PC-3 (cell line): ENCODE measurements around the gene MFN2.

Experiments
- EZH2 ChIP-seq: fragments of 300-600 bp; sonication (generic); IDR thresholded peaks from one replicate; pipeline ENCODE4 v1.6.1; 2017; ENCODE audit warnings: antibody characterized with exemption, mild to moderate bottlenecking, low read length; ENCODE audit not compliant: unreplicated experiment
- EZH2phosphoT487 ChIP-seq: fragments of 300-600 bp; sonication (generic); IDR thresholded peaks from 2 replicates; pipeline ENCODE4 v1.6.1; 2018; ENCODE audit warnings: mild to moderate bottlenecking, antibody characterized with exemption, low read length, borderline replicate concordance
- TF ChIP-seq, protein P1 (sequence below): fragments of 300-600 bp; sonication (generic); conservative IDR thresholded peaks from 2 replicates; pipeline ENCODE4 v1.5.1; 2017; ENCODE audit warnings: antibody characterized with exemption, low read depth, mild to moderate bottlenecking, low read length

DNA sequence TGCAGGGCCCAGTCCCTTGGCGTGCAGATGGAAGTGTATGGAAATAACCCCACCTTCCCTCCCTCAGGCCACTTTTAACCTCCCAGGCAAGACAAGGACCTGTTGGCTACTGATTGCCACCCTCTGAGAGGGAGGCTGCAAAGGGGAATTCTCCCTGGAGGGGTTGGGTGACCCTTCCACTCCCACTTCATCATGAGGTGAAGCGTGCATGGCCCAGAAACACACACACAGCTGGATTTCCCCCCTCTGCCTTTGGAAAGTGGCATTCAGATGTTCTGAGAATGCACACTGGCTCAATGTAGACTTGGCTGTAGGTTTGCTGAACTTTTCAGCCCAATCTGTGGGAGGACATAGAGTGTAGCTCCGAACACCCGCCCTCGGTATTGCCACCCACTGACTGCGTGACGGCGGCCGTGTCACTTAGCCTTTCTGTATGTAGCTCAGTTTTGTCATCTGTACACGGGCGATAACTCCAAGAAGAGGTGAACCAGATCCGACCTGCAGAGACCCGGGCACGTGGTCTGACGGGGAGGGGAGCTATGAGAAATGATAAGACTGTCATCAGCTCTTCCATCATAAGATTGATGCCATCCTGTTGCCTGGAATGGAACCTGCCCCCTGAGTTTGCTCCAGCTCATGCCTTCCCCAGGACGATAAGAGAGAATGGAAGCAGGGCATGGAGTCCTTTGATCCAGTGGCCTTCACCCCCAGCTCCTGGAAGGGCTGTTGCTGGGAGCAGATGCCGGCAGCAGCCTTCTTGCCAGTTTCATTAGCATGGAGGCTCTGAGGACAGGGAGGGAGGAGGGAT lies 58.3 kb downstream of the MFN2 start:
- TF ChIP-seq EZH2phosphoT487 (no peak), EZH2 (no peak)
- TF ChIP-seq, protein P1, sequence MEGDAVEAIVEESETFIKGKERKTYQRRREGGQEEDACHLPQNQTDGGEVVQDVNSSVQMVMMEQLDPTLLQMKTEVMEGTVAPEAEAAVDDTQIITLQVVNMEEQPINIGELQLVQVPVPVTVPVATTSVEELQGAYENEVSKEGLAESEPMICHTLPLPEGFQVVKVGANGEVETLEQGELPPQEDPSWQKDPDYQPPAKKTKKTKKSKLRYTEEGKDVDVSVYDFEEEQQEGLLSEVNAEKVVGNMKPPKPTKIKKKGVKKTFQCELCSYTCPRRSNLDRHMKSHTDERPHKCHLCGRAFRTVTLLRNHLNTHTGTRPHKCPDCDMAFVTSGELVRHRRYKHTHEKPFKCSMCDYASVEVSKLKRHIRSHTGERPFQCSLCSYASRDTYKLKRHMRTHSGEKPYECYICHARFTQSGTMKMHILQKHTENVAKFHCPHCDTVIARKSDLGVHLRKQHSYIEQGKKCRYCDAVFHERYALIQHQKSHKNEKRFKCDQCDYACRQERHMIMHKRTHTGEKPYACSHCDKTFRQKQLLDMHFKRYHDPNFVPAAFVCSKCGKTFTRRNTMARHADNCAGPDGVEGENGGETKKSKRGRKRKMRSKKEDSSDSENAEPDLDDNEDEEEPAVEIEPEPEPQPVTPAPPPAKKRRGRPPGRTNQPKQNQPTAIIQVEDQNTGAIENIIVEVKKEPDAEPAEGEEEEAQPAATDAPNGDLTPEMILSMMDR: no peak
